Right ventricle myocardium superior (tissue), 1 donor: ENCODE results near the gene VASP. TPM values are rescaled to one million over a fixed set of nuclear protein-coding genes. Genes with fewer than 3 reads are reported as not detected.
"Not testable (repeated sequence)": the region's sequence is repeated elsewhere in the genome, so short reads cannot be mapped to it uniquely, and the experiment has no call there.

Source experiments
- ATAC-seq: fragments of 200-7000 bp; cut with Tn5 transposase; one replicate; pipeline ENCODE4 v1.9.1; 2020; ENCODE audit warnings: mild to moderate bottlenecking; ENCODE audit not compliant: poor library complexity
- DNase-seq: peaks from one replicate; pipeline ENCODE4 v3.0.0-alpha.2; 2020
- intact Hi-C: fragments of 100-400 bp; cut with DNase I; formaldehyde crosslinking; loops from one replicate; pipeline ENCODE4 v1.11.2; 2022
- total RNA-seq: library from RNA; stranded (reverse); fragmentation: NEBNext Ultra II Directional; extraction: Animal tissue kit (Norgen Biotek cat#: 25700); gene quantifications from one replicate; pipeline ENCODE4 v1.2.1, GENCODE V29; 2021
- donor health status: DM: no; HTN: yes; CAD: no; lungs with severe emphysema.

Gene VASP
- total RNA-seq, 1 donor from 2014 or later = 42.9 TPM

GRCh38 chr19:45508861-45509691, 1.8 kb downstream of the VASP start:
- ATAC-seq = peak; percentile 43
- peak; percentile 84 for DNase-seq
- intact Hi-C loops = no loop called here

GRCh38 chr19:45509692-45510015, 2.4 kb downstream of the VASP start:
- DNase-seq = no peak
- ATAC-seq = no peak
- intact Hi-C loops = no loop called here

- ATAC-seq, DNase-seq, intact Hi-C loops: not testable (repeated sequence)
Observed at GRCh38 chr19:45510352-45510751, 3.1 kb downstream of the VASP start.

- intact Hi-C loops = no loop called here
Observed at GRCh38 chr19:45511074-45511473, 3.8 kb downstream of the VASP start.

GRCh38 chr19:45512881-45513483, 5.7 kb downstream of the VASP start:
- DNase-seq = no peak
- intact Hi-C loops = no loop called here
- ATAC-seq = no peak

More at GRCh38 chr19:45511074-45511473, 3.8 kb downstream of the VASP start:
- ATAC-seq (no peak), DNase-seq (no peak)

- intact Hi-C loops = no loop called here
- ATAC-seq = peak; percentile 40
- DNase-seq = no peak
Observed at GRCh38 chr19:45514376-45515051, 7.2 kb downstream of the VASP start.

- intact Hi-C loops = no loop called here
- ATAC-seq (peak; percentile 59), DNase-seq (peak; percentile 69)
Observed at GRCh38 chr19:45515081-45515624, 7.9 kb downstream of the VASP start.

GRCh38 chr19:45515807-45516401, 8.6 kb downstream of the VASP start:
- ATAC-seq = peak; percentile 14
- intact Hi-C loops = no loop called here
- DNase-seq = no peak

- ATAC-seq (no peak), DNase-seq (no peak)
- intact Hi-C loops = no loop called here
Observed at GRCh38 chr19:45517238-45517637, 10.0 kb downstream of the VASP start.

- no peak for ATAC-seq
- no peak for DNase-seq
- intact Hi-C loops = no loop called here
Observed at GRCh38 chr19:45517641-45518468, 10.6 kb downstream of the VASP start.

- DNase-seq (no peak), ATAC-seq (no peak)
- intact Hi-C loops = no loop called here
Observed at GRCh38 chr19:45518469-45518826, 11.2 kb downstream of the VASP start.

GRCh38 chr19:45522010-45522941, 15.0 kb downstream of the VASP start:
- intact Hi-C loops = loop anchor here (5.0 kb wide), 3 partner anchors 35 to 120 kb away; no protein-coding TSS in a partner anchor
- no peak for DNase-seq

GRCh38 chr19:45523642-45524256, 16.5 kb downstream of the VASP start:
- ATAC-seq = peak; percentile 92
- DNase-seq = peak; percentile 81
- intact Hi-C loops = loop anchor here (5.0 kb wide), 3 partner anchors 34 to 119 kb away; no protein-coding TSS in a partner anchor

More at GRCh38 chr19:45522010-45522941, 15.0 kb downstream of the VASP start:
- no peak for ATAC-seq

GRCh38 chr19:45524575-45525129, 17.4 kb downstream of the VASP start:
- intact Hi-C loops = loop anchor here (5.0 kb wide), 3 partner anchors 33 to 118 kb away; no protein-coding TSS in a partner anchor
- ATAC-seq = peak; percentile 57
- no peak for DNase-seq

GRCh38 chr19:45526143-45526542, 18.9 kb downstream of the VASP start:
- intact Hi-C loops = no loop called here
- ATAC-seq = peak; percentile 22
- DNase-seq = peak; percentile 79

GRCh38 chr19:45526971-45527370, 19.7 kb downstream of the VASP start:
- no peak for ATAC-seq
- intact Hi-C loops = no loop called here
- DNase-seq = no peak
